CD4-positive, alpha-beta T cell treated with Interleukin-4 for 1 hour (primary cell): ENCODE results near the gene FOXO6.

ENCODE experiments used
- DNase-seq, 2 donors: peaks; one replicate each; pipeline ENCODE4 v3.0.0-alpha.2; 2020 to 2022

Gene FOXO6

GRCh38 chr1:41360786-41361494, at the start of gene FOXO6:
Gene FOXO6, plus strand, starts transcription at chr1:41361434.
- DNase-seq: peak; percentile 96 to 97

- DNase-seq: no peak
These were observed 48.1 kb upstream of the FOXO6 start for GRCh38 chr1:41312991-41313645.

- DNase-seq: peak in 1 of 2 donors; percentile 10
These were observed 47.5 kb upstream of the FOXO6 start for GRCh38 chr1:41313661-41314131.

- DNase-seq: no peak
These were observed 46.7 kb upstream of the FOXO6 start for GRCh38 chr1:41314376-41315145.

- no peak for DNase-seq
These were observed 46.0 kb upstream of the FOXO6 start for GRCh38 chr1:41315146-41315822.

DNA sequence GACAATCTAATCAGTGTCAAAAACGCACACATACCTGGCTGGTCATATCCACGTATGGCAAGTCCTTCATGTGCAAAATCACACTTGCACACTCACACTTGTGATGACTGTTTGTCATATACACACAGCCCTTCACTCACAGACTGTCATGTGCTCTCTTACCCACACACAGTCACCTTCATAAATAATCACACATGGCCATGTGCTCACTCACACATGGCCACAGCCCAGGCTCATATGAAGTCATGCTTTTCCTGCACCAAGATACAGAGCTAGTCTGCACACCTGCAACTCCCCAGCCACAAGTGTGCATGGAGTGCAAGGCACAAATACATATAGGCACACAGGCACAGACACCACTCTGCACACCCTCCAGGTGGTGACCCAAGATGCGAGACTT, 45.4 kb upstream of the FOXO6 start:
- no peak for DNase-seq

GRCh38 chr1:41317361-41317760, 43.9 kb upstream of the FOXO6 start:
- no peak for DNase-seq

- no peak for DNase-seq
These were observed 43.1 kb upstream of the FOXO6 start for GRCh38 chr1:41318135-41318534.

DNA sequence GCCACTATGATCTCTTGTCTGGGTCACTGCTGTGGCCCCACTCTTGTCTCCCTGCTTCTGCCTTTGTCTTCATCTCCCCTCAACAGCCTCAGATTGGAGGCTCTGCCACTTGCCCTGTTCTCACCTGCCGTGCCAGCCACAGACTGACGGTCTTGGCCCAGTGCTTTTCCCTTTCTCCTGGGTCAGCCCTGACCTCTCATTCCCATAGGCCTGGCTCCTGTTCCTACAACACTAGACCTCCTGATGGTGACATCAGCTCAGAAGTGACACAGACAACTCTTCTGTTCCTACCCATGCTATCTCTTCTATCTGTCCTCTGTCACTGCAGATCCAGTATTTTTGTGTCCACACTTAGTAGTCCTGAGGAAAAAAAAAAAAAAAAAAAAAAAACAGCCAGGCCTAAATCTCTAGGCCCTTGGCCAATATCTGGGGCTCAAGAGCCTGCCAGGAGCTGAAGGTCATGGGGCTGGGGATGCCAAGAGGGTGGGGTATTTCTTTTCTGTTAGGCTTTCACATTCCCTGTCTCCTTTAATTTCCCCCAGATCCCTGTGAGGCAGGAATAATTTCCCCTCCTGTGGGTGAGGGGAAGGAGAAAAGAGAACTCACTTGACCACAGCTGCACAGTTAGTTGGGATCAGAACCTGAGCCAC, 42.0 kb upstream of the FOXO6 start:
- DNase-seq: no peak

GRCh38 chr1:41319807-41320711, 41.2 kb upstream of the FOXO6 start:
- no peak for DNase-seq

GRCh38 chr1:41320895-41321676, 40.1 kb upstream of the FOXO6 start:
- DNase-seq: no peak

DNA sequence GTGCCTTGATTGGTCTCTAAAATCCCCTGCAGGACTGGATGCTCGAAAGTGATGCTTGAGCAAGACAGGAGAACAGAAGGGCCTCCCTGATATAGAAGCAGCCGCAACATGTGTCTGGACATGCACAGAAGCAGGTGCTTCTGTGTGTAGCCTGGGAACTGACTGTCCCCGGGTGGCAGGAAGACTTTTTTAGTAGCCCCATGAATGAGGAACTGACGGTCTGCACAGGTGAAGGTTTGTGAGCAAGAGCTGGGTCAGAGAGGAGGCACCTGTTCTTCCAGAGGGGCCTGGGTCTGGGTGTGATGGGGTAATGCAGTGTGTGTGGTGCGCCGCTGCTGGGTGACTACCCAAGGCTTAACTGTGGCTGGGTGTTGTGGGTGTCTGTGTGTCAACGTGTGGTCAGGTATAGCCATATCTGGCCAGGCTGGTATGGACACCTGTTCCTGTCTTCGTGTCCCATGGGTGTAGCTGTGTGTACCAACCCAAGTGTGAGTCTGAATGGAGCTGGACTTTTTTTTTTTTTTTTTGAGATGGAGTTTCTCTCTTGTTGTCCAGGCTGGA, 39.1 kb upstream of the FOXO6 start:
- DNase-seq: no peak

DNA sequence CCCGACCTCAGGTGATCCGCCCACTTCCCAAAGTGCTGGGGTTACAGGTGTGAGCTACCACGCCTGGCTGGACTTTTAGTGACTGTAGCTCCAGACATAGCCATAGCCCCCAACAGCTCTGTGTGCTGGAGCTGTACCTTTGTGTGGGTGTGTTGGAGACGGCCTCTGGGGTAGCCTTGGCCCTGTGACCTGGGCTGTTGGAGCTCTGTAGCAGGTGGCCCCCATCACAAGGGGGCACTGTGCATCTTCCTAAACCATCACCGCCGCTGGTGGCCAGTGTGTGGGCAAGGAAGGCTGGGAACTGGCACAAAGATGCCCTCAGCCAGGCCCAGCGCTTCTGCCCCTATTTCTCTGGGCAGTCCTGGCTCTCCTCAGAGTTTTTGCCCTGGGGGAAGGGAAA, 38.4 kb upstream of the FOXO6 start:
- peak; percentile 24 to 26 for DNase-seq

- no peak for DNase-seq
These were observed 38.0 kb upstream of the FOXO6 start for GRCh38 chr1:41323243-41323642.

GRCh38 chr1:41325801-41326200, 35.4 kb upstream of the FOXO6 start:
- no peak for DNase-seq

DNA sequence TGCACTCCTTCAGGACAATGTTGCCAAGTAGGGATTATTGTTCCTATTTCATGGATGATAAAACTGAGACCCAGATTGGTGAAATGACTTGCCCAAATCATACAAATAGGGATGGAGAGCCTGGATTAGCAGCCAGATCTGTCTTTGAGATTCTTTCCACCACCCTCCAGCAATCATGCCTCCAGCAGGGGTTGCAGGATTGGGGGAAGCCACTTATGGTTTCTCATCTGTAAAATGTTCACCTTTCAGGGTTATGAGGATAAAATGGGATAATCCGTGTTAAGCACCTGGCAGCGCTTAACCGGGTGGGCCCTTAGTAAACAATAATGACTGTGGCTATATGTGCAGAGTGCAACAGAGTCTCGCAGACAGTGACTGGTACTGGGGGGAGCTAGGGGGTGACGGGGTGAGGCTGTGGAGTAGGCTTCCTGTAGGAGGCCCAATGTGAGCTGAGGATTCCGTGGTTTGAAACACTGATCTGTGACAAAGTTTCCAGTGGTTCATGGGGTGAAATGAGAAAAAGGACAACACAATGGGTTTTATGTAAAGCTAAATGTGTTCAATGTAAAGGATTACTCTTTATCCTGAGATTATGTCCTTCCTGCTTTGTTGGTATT, 33.7 kb upstream of the FOXO6 start:
- no peak for DNase-seq

DNA sequence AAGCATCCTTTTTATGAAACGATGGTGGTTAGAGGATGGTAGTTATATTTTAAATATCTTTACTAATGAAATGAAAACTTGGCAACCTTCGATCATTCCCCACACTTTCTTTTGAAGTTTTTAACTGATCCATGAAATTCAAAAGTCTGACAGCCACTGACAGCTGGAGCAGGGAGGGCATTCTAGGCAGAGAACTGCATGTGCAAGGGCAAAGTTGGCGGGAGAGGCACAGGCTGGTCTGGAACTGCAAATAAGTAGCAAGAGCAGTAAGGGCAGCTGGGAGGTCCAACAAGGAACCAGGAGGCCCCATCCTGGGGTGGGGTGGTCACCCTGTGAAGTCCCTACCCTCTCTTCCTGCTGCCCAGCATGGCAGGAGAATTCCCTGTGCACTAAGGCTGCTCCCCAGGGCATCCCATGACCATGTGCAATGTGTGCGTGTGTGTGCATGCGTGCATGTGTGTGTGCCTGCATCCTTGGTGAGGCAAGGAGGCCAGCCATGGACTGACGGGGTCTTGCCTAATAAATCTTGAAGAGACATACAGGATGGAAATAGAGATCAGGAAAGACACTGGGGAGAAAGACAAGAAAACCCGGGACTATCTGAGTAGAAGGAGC, 33.1 kb upstream of the FOXO6 start:
- DNase-seq: no peak

- no peak for DNase-seq
These were observed 32.2 kb upstream of the FOXO6 start for GRCh38 chr1:41328780-41329640.
